ENCODE data around the gene FAM168B.

DNA sequence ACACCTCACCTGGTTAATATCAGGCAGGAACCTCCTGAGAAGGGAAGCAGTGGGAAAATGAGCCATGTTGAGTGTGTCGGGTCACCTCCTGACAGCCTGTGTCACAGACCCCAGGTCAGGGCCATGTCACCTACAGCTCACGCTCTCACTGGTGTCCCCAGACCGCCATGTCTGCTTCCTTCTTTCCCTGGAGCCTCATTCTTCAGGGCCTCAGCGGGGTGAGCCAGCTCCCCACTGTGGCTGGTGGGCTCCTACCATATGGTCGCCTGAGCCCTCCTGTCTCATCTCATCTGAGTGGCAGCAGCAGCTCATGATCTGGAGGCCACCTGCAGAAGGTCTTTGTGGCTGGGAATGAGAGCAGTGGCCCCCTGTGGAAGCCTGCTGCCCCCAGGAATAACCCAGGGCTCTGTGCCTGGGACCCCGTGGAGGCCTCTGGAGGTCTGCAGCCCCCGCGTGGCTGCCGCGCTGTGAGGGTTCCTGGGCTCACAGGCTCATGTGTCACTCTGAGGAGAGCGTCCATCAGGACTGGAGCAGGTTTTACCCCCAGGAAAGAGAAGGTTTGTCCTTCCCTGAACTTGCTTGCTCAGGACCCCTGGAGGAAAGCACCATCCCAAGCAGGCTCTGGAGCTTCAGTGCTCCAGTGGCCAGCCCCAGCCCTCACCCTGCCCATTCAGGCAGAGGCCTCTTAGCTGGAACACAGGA is 56.4 kb downstream of the FAM168B start:
- TF ChIP-seq, protein P1, sequence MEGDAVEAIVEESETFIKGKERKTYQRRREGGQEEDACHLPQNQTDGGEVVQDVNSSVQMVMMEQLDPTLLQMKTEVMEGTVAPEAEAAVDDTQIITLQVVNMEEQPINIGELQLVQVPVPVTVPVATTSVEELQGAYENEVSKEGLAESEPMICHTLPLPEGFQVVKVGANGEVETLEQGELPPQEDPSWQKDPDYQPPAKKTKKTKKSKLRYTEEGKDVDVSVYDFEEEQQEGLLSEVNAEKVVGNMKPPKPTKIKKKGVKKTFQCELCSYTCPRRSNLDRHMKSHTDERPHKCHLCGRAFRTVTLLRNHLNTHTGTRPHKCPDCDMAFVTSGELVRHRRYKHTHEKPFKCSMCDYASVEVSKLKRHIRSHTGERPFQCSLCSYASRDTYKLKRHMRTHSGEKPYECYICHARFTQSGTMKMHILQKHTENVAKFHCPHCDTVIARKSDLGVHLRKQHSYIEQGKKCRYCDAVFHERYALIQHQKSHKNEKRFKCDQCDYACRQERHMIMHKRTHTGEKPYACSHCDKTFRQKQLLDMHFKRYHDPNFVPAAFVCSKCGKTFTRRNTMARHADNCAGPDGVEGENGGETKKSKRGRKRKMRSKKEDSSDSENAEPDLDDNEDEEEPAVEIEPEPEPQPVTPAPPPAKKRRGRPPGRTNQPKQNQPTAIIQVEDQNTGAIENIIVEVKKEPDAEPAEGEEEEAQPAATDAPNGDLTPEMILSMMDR (IDR thresholded peaks at IDR 0.05): no peak
- TF ChIP-seq POLR2A (IDR thresholded peaks at IDR 0.05): no peak

Data from body of pancreas (tissue), 4 donors.